Endothelial cell of umbilical vein (primary cell): ENCODE data around the gene DLEC1. TPM values are rescaled to one million over a fixed set of nuclear protein-coding genes. Genes with fewer than 3 reads are reported as not detected.

Experiments used
- BruUV-seq: library from RNA; stranded (reverse); fragments of 400-500 nt; replicated peaks from 2 replicates; lab custom pipeline; 2021; lab: Mats Ljungman, UMichigan
- CTCF ChIA-PET: fragments of 300-600, 350-600 bp; sonication (Branson Sonifier 250); formaldehyde crosslinking; loops from one replicate; lab custom pipeline; 2021; ENCODE audit warnings: antibody characterized with exemption, inconsistent platforms; lab: Charles Lee
- POLR2A ChIA-PET: fragments of 300-600, 350-600 bp; sonication (Branson Sonifier 250); formaldehyde crosslinking; loops from one replicate; lab custom pipeline; 2021; ENCODE audit warnings: antibody characterized with exemption, inconsistent platforms; lab: Charles Lee
- DNase-seq: peaks from one replicate; pipeline ENCODE4 v3.0.0-alpha.2; 2011; ENCODE audit warnings: low read depth, low spot score
- FAIRE-seq: peaks from 2 replicates; lab custom pipeline; 2011; peaks lifted over from hg19 to GRCh38; lab: Jason Lieb, UNC
- H2AFZ ChIP-seq: 2 replicates; pipeline ENCODE4 v1.6.0; 2012; ENCODE audit warnings: low read depth, low read length, control low read depth, inconsistent platforms
- H3K27ac ChIP-seq: 2 replicates; pipeline ENCODE4 v1.5.1; 2011; ENCODE audit warnings: low read depth, mild to moderate bottlenecking, control low read depth, low read length, moderate library complexity; ENCODE audit not compliant: insufficient read depth
- H3K27me3 ChIP-seq, 2 experiments: 2 replicates each; pipeline versions ENCODE4 v1.6.0 to v1.6.1; 2011; ENCODE audit warnings: low read length in 2 of 2, mixed read lengths in 1 of 2; ENCODE audit not compliant: control insufficient read depth in 2 of 2, insufficient read depth in 2 of 2
- H3K36me3 ChIP-seq, 2 experiments: 2 replicates in 1 of 2; 3 replicates in 1 of 2; pipeline ENCODE4 v1.5.1; 2011; ENCODE audit warnings: low read length in 2 of 2, mild to moderate bottlenecking in 1 of 2, moderate library complexity in 1 of 2; ENCODE audit not compliant: control insufficient read depth in 2 of 2, insufficient read depth in 2 of 2; ENCODE audit errors: extremely low read depth in 1 of 2
- H3K4me1 ChIP-seq: 3 replicates; pipeline ENCODE4 v1.5.1; 2011; ENCODE audit warnings: mild to moderate bottlenecking, low read length; ENCODE audit not compliant: control insufficient read depth, insufficient read depth; ENCODE audit errors: extremely low read depth
- H3K4me2 ChIP-seq: 2 replicates; pipeline ENCODE4 v1.6.1; 2011; ENCODE audit warnings: low read length, control low read depth, mixed read lengths; ENCODE audit not compliant: insufficient read depth
- H3K4me3 ChIP-seq, 3 experiments: fragments of 200-600 bp in 1 of 3; sonication (generic), shearing (Covaris generic) in 1 of 3; replicated peaks in 1 of 3; 2 replicates each; pipeline ENCODE4 v1.5.1; 2011 to 2016; ENCODE audit warnings: control low read depth in 3 of 3, low read length in 3 of 3, mild to moderate bottlenecking in 2 of 3, inconsistent platforms in 1 of 3, low read depth in 1 of 3, moderate library complexity in 1 of 3; ENCODE audit not compliant: insufficient read depth in 1 of 3
- H3K79me2 ChIP-seq: 2 replicates; pipeline ENCODE4 v1.6.0; 2012; ENCODE audit warnings: low read length, inconsistent platforms; ENCODE audit not compliant: control insufficient read depth, insufficient read depth
- H3K9ac ChIP-seq: replicated peaks from 2 replicates; pipeline ENCODE3; 2011; ENCODE audit warnings: low read length, control low read depth; ENCODE audit not compliant: insufficient read depth; ENCODE audit errors: extremely low read depth
- H3K9me1 ChIP-seq: replicated peaks from 3 replicates; pipeline ENCODE4 v1.6.0; 2011; ENCODE audit warnings: mild to moderate bottlenecking, low read length; ENCODE audit not compliant: control insufficient read depth, insufficient read depth; ENCODE audit errors: extremely low read depth
- H3K9me3 ChIP-seq: replicated peaks from 2 replicates; pipeline ENCODE4 v1.5.1; 2012; ENCODE audit warnings: low read length, inconsistent platforms; ENCODE audit not compliant: control insufficient read depth, insufficient read depth
- H4K20me1 ChIP-seq: replicated peaks from 2 replicates; pipeline ENCODE3; 2011; ENCODE audit warnings: mild to moderate bottlenecking, low read length; ENCODE audit not compliant: control insufficient read depth, insufficient read depth; ENCODE audit errors: extremely low read depth
- CTCF ChIP-seq, 2 donors: IDR thresholded peaks; 1 replicate in 1 of 2; 2 replicates in 1 of 2; pipeline ENCODE4 v1.5.1; 2011; ENCODE audit warnings: low read length in 2 of 2, mild to moderate bottlenecking in 2 of 2, moderate library complexity in 2 of 2, control low read depth in 1 of 2, inconsistent platforms in 1 of 2, low read depth in 1 of 2; ENCODE audit not compliant: insufficient read depth in 1 of 2; ENCODE audit errors: extremely low read depth in 1 of 2
- EZH2 ChIP-seq: IDR thresholded peaks from 2 replicates; pipeline ENCODE4 v1.6.1; 2012; ENCODE audit warnings: borderline replicate concordance, low read depth, mild to moderate bottlenecking, moderate library complexity, low read length, inconsistent platforms; ENCODE audit not compliant: severe bottlenecking
- FOS ChIP-seq: IDR thresholded peaks from 2 replicates; pipeline ENCODE4 v1.6.1; 2011; ENCODE audit warnings: mild to moderate bottlenecking, low read length, moderate library complexity, borderline replicate concordance; ENCODE audit not compliant: insufficient read depth
- GATA2 ChIP-seq: IDR thresholded peaks from 2 replicates; pipeline ENCODE4 v1.7.0; 2011; ENCODE audit warnings: low read depth, mild to moderate bottlenecking, moderate library complexity, mixed read lengths, low read length; ENCODE audit not compliant: insufficient read length, insufficient read depth
- JUN ChIP-seq: IDR thresholded peaks from 2 replicates; pipeline ENCODE4 v1.6.1; 2011; ENCODE audit warnings: borderline replicate concordance, low read depth; ENCODE audit not compliant: insufficient read length, insufficient read depth
- MAX ChIP-seq: IDR thresholded peaks from 2 replicates; pipeline ENCODE4 v1.6.1; 2011; ENCODE audit not compliant: insufficient read depth, insufficient read length
- MYC ChIP-seq: IDR thresholded peaks from one replicate; pipeline ENCODE4 v1.6.1; 2011; ENCODE audit warnings: mild to moderate bottlenecking, low read depth, low read length
- POLR2A ChIP-seq: IDR thresholded peaks from 2 replicates; pipeline ENCODE4 v1.6.1; 2012; ENCODE audit warnings: low read depth, mild to moderate bottlenecking, control low read depth, low read length
- POLR2AphosphoS5 ChIP-seq: IDR thresholded peaks from 2 replicates; pipeline ENCODE4 v1.6.1; 2012; ENCODE audit warnings: low read depth, mild to moderate bottlenecking, control low read depth, low read length, moderate library complexity; ENCODE audit not compliant: insufficient read depth
- dilution Hi-C: fragments of 300-500 bp; cut with MboI; formaldehyde crosslinking; loops from one replicate; pipeline ENCODE4 v1.15.0; 2019; ENCODE audit warnings: low sequenced_read_pairs; ENCODE audit not compliant: extremely low pct_ligation_motif_present
- intact Hi-C: fragments of 100-400 bp; cut with micrococcal nuclease; formaldehyde crosslinking; loops from one replicate; pipeline ENCODE4 v1.10.0; 2022
- polyA plus RNA-seq, 4 experiments: library from polyadenylated mRNA; depleted of rRNA in 3 of 4; stranded (reverse) in 3 of 4; unstranded in 1 of 4; fragments of >200 nt; gene quantifications; 2 replicates each; pipeline versions ENCODE4 v1.2.1 to v1.2.3, GENCODE V29; 2011 to 2012; ENCODE audit warnings: missing spikeins in 1 of 4
- total RNA-seq: library from RNA; stranded (reverse); gene quantifications from 2 replicates; pipeline ENCODE4 v1.2.3, GENCODE V29; 2021

The DLEC1 gene
- total and polyA plus RNA-seq, 2 donors (not counting 3 experiments of a cell fraction or from before 2014, with no cell fraction given) = not detected

- CTCF ChIA-PET = interaction anchor here (0.6 to 1.6 kb wide), 9 partner anchors 8 to 268 kb away, joined by 3 to 8 read pairs (median 3); partner anchors contain the start of gene DLEC1
Measured at GRCh38 chr3:38030126-38031021, 8.6 kb upstream of the DLEC1 start.

More at GRCh38 chr3:38030126-38031021, 8.6 kb upstream of the DLEC1 start:
- no peaks in the 10 kb centered on the region for H3K9me1 ChIP-seq
- H3K36me3 ChIP-seq = no peaks in the 10 kb centered on the region
- peak overlapping the region; percentile 86 for H2AFZ ChIP-seq
- peak overlapping the region; percentile 85 for H3K4me2 ChIP-seq
- peaks cover 8% of the 10 kb centered on the region for H3K4me1 ChIP-seq
- H3K27me3 ChIP-seq = no peaks in the 10 kb centered on the region
- no peaks in the 10 kb centered on the region for H3K79me2 ChIP-seq
- POLR2A ChIA-PET = no interaction called here
- no TSS peak for BruUV-seq
- dilution Hi-C loops = no loop called here
- H3K9ac ChIP-seq = peak overlapping the region; percentile 66
- no peak overlapping the region for H3K27ac ChIP-seq
- no peaks in the 10 kb centered on the region for H3K9me3 ChIP-seq
- intact Hi-C loops = no loop called here
- H4K20me1 ChIP-seq = no peaks in the 10 kb centered on the region
- no peak for TF ChIP-seq GATA2
- no peak for TF ChIP-seq MAX
- no peak for TF ChIP-seq POLR2AphosphoS5
- no peak for TF ChIP-seq FOS
- TF ChIP-seq EZH2 = no peak
- no peak for TF ChIP-seq POLR2A
- no peak for TF ChIP-seq MYC
- no peak for TF ChIP-seq JUN
- no peak for TF ChIP-seq CTCF (IDR thresholded peaks at IDR 0.05; ENCODE audit: extremely low read depth in 1 of 2, insufficient read depth in 1 of 2, low read depth in 1 of 2, low read length in 2 of 2)
- FAIRE-seq = no peak
- H3K4me3 ChIP-seq = peak overlapping the region in 2 of 3 experiments; percentile 48 to 54
- no peak for DNase-seq
